Activated naive CD4-positive, alpha-beta T cell treated with anti-CD3 and anti-CD28 coated beads for 36 hours (primary cell): ENCODE measurements around the gene FUS. TPM values are rescaled to one million over a fixed set of nuclear protein-coding genes. Genes with fewer than 3 reads are reported as not detected.
"Not testable (repeated sequence)": the region's sequence is repeated elsewhere in the genome, so short reads cannot be mapped to it uniquely, and the experiment has no call there.

ENCODE experiments used
- CTCF ChIA-PET: fragments of 350-600 bp; sonication (Branson Sonifier 250); formaldehyde crosslinking; loops from one replicate; lab custom pipeline; 2021; ENCODE audit warnings: antibody characterized with exemption; lab: Charles Lee
- DNase-seq: peaks from one replicate; pipeline ENCODE4 v3.0.0-alpha.2; 2020
- H3K27ac Mint-ChIP-seq: one replicate; pipeline ENCODE4 v1.8.0; 2021; ENCODE audit warnings: mild to moderate bottlenecking, mixed read lengths
- H3K27me3 Mint-ChIP-seq: one replicate; pipeline ENCODE4 v1.8.0; 2021; ENCODE audit warnings: low read depth, mixed read lengths
- H3K36me3 Mint-ChIP-seq: one replicate; pipeline ENCODE4 v1.8.0; 2021; ENCODE audit warnings: low read depth, mixed read lengths
- H3K4me1 Mint-ChIP-seq: one replicate; pipeline ENCODE4 v1.8.0; 2021; ENCODE audit warnings: low read depth, mixed read lengths
- H3K4me3 Mint-ChIP-seq: one replicate; pipeline ENCODE4 v1.8.0; 2021; ENCODE audit warnings: mild to moderate bottlenecking, moderate library complexity, mixed read lengths
- H3K9me3 Mint-ChIP-seq: one replicate; pipeline ENCODE4 v1.8.0; 2021; ENCODE audit warnings: mixed read lengths
- intact Hi-C: fragments of 100-400 bp; cut with micrococcal nuclease; formaldehyde crosslinking; loops from one replicate; pipeline ENCODE4 v1.15.1; 2023
- total RNA-seq, 2 experiments: library from RNA; stranded (reverse); gene quantifications; one replicate each; pipeline ENCODE4 v1.2.3, GENCODE V29; 2021

FUS gene
- total RNA-seq, 2 experiments from 2014 or later = 424 to 435 TPM

DNA sequence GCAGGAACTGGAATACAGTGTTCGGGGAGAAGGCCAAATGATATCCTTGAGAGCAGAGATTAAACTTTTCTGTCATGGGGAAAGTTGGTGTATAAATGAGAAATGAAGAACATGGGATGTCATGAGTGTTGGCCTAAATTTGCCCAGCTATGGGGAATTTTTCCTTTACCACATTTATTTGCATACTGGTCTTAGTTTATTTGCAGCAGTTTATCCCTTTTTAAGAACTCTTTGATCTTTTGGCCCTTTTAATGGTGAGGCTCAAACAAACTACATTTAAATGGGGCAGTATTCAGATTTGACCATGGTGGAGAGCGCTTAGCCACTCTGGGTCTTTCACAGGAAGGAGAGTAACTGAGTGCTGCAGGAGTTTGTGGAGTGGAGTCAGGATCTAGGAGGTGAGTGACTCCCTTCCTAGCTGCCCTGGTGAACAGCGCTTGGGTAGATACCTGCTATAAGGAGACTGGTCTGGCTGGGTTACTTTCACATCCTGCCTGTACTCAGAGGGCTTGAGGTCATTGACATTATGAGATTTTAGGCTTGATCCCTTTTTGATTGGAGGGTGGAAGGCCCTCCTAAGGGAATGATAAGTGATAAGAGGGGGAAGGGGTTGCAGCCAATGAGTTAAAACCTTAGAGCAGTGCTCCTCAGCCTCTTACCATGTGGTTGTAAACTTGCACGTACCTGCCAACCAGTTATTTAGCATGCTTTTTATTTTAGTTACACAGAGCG, 11.9 kb downstream of the FUS start:
- no peak overlapping the region for H3K4me3 Mint-ChIP-seq
- peaks cover 54% of the 10 kb centered on the region for H3K4me1 Mint-ChIP-seq
- CTCF ChIA-PET = no interaction called here
- H3K27ac Mint-ChIP-seq = peak overlapping the region; percentile 73
- intact Hi-C loops = no loop called here
- H3K36me3 Mint-ChIP-seq = peaks cover 87% of the 10 kb centered on the region
- no peaks in the 10 kb centered on the region for H3K27me3 Mint-ChIP-seq
- H3K9me3 Mint-ChIP-seq = no peaks in the 10 kb centered on the region
- DNase-seq = no peak

DNA sequence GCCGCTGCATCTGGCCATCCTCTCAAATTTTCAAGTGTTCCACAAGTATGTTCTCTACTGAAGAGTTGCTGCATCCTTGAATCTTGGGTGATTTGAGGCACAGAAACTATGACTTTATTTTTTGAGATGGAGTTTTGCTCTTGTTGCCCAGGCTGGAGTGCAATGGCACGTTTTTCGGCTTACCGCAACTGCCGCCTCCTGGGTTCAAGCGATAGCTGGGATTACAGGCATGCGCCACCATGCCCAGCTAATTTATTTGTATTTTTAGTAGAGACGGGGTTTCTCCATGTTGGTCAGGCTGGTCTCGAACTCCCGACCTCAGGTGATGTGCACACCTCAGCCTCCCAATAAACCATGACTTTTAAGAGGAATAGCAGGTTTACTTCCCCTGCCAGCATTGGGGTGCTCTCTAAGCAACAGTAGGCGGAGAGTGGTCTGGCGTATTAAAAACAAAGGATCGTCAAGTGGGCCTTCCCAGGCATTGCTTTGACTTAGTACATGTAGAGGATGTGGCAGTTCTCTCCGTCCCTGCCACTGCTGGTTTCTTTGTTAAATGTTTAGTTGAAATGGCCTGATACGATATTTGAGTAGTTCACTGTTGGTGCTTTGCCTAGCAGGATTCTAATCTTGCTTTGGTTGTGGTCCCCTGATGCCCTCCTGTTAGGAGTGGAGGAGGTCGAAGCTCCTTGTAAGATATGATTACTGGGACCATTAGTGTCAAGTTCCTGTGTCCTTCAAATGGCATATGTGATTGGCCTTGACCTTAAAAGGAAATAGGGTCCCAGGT, 13.1 kb downstream of the FUS start:
- Mint-ChIP-seq H3K4me3 (no peak overlapping the region), H3K9me3 (no peaks in the 10 kb centered on the region), H3K4me1 (peaks cover 44% of the 10 kb centered on the region), H3K27me3 (no peaks in the 10 kb centered on the region), H3K36me3 (peaks cover 76% of the 10 kb centered on the region), H3K27ac (peak overlapping the region; percentile 79)
- CTCF ChIA-PET = no interaction called here
- intact Hi-C loops = no loop called here
- no peak for DNase-seq

GRCh38 chr16:31193874-31194273, 13.9 kb downstream of the FUS start:
- no peak for DNase-seq
- intact Hi-C loops = no loop called here
- H3K27me3 Mint-ChIP-seq = no peaks in the 10 kb centered on the region
- H3K27ac Mint-ChIP-seq = peak overlapping the region; percentile 30
- peaks cover 70% of the 10 kb centered on the region for H3K36me3 Mint-ChIP-seq
- H3K4me1 Mint-ChIP-seq = peaks cover 43% of the 10 kb centered on the region
- no peak overlapping the region for H3K4me3 Mint-ChIP-seq
- H3K9me3 Mint-ChIP-seq = no peaks in the 10 kb centered on the region
- CTCF ChIA-PET = no interaction called here

- Mint-ChIP-seq H3K36me3 (peaks cover 65% of the 10 kb centered on the region), H3K4me3 (no peak overlapping the region), H3K27me3 (no peaks in the 10 kb centered on the region), H3K4me1 (peaks cover 44% of the 10 kb centered on the region), H3K9me3 (no peaks in the 10 kb centered on the region), H3K27ac (peak overlapping the region; percentile 44)
- CTCF ChIA-PET = interaction anchor here (0.6 kb wide), 1 partner anchor 182 kb away, joined by 3 read pairs; no protein-coding TSS in a partner anchor
- intact Hi-C loops = no loop called here
- no peak for DNase-seq
Observed at GRCh38 chr16:31194898-31195297, 15.0 kb downstream of the FUS start.

- CTCF ChIA-PET = interaction anchor here (0.5 to 0.9 kb wide), 2 partner anchors 141 to 186 kb away, joined by 3 read pairs; no protein-coding TSS in a partner anchor
- H3K4me3 Mint-ChIP-seq, H3K27me3 Mint-ChIP-seq, intact Hi-C loops, DNase-seq, H3K9me3 Mint-ChIP-seq: not testable (repeated sequence)
- H3K27ac Mint-ChIP-seq = peak overlapping the region; percentile 65
- peaks cover 56% of the 10 kb centered on the region for H3K36me3 Mint-ChIP-seq
- H3K4me1 Mint-ChIP-seq = peaks cover 44% of the 10 kb centered on the region
Observed at GRCh38 chr16:31195861-31196260, 15.9 kb downstream of the FUS start.

DNA sequence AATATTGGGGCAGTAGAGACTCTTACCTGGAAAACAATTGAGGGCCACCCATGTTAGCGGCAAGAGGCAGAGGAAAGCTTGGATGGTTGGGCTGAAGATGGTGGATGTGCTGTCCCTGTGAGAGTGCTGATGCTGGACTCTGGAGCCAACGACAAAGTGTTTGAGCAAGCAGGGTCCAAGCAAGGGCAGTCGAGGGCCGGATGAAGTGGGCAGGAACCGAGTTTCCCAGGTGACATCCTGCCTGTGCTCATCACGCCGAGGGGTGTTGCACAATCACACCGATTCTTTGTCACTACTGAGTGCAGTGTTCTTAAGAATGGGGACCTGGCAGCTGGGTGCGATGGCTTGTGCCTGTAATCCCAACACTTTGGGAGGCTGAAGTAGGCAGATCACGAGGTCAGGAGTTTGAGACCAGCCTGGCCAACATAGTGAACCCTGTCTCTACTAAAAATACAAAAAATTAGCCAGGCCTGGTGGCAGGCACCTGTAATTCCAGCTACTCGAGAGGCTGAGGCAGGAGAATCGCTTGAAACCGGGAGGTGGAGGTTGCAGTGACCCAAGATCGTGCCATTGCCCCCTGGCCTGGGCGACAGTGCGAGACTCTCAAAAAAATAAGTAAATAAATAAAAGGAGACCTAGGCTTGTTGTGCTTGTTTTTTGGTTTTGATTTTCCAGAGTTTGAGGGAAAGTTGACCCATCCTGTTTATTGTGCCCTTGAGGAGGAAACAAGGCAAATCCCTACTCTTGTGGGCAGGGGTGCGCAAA, 16.6 kb downstream of the FUS start:
- intact Hi-C loops = no loop called here
- Mint-ChIP-seq H3K27me3 (no peaks in the 10 kb centered on the region), H3K9me3 (no peaks in the 10 kb centered on the region), H3K4me1 (peaks cover 47% of the 10 kb centered on the region), H3K4me3 (no peak overlapping the region), H3K36me3 (peaks cover 51% of the 10 kb centered on the region), H3K27ac (peak overlapping the region; percentile 65)
- CTCF ChIA-PET = interaction anchor here (0.5 to 0.9 kb wide), 2 partner anchors 142 to 186 kb away, joined by 3 read pairs; no protein-coding TSS in a partner anchor
- DNase-seq = no peak

DNA sequence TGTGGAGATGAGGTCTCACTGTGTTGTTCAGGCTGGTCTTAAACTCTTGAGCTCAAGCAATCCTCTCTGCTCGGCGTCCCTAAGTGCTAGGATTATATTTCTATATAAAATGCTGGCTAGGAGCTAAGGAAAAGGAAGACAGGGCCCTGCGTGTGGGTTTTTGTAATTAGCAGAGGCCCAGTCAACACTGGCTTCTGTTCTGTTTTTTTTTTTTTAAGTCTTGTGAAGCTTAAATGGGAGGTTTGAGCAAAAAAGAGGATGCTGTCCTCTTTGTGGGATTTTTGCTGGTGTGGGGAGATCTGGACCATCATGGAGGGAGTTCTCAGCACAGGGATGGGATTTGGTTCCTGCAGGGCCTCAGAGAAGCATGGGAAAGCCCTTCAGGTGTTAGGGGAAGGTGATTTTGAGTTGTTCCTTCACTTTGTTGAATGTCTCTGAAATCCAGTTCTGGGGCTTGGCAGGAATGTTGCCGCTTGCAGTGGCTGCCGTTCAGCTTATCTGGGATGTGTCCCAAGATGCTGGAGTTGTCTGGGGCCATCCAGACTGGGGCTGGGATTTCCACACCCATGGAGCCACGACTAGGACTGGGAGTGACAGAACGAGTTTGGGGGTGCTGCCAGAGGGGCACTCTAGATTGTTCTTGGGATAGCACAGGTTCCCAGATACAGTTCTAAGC, 18.4 kb downstream of the FUS start:
- CTCF ChIA-PET = interaction anchor here (0.6 kb wide), 3 partner anchors 68 to 254 kb away, joined by 3 to 4 read pairs (median 3); no protein-coding TSS in a partner anchor
- Mint-ChIP-seq H3K9me3 (no peaks in the 10 kb centered on the region), H3K27ac (no peak overlapping the region), H3K36me3 (peaks cover 36% of the 10 kb centered on the region), H3K4me1 (peaks cover 50% of the 10 kb centered on the region), H3K4me3 (no peak overlapping the region), H3K27me3 (no peaks in the 10 kb centered on the region)
- no peak for DNase-seq
- intact Hi-C loops = no loop called here

DNA sequence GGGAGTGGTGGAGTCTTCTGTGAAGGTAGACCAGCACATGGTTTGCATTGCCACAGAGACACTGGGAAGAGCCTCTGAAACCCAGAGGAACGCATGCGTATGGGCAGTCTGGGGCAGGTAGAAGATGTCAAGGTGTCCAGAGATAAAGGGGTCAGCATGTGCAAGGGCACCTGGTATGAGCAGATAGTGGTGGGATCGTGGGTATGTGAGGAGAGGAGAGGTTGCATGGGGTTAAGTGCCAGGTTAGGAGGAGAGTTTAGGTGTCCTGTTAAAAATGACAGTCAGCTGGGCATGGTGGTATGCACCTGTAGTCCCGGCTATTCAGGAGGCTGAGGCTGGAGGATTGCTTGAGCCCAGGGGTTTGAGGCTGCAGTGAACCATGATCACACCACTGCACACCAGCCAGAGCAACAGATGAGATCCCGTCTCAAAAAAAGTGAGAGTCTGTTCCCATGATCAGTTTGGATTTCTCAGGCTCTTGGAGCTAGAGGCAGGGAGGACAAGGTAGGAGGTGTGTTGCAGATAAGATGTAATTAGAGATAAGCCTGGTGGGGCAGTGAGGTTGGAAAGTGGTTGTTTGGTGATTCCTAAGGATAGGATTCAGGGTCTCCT, 19.6 kb downstream of the FUS start:
- CTCF ChIA-PET = interaction anchor here (0.5 kb wide), 1 partner anchor 290 kb away, joined by 6 read pairs; no protein-coding TSS in a partner anchor
- peaks cover 27% of the 10 kb centered on the region for H3K36me3 Mint-ChIP-seq
- peaks cover 49% of the 10 kb centered on the region for H3K4me1 Mint-ChIP-seq

DNA sequence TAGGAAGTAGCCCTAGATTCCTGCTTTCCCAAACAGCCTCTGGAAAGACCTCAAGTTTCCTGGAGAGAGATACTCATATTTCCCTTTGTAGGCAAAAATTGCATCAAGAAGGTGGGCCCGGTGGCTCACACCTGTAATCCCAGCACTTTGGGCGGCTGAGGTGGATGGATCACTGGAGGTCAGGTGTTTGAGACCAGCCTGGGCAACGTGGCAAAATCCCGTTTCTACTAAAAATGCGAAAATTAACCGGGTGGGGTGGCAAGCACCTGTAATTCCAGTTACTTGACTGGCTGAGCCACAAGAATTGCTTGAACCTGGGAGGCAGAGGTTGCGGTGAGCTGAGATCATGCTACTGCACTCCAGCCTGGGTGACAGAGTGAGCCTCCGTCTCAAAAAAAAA, 20.2 kb downstream of the FUS start:
- H3K4me1 Mint-ChIP-seq = peaks cover 49% of the 10 kb centered on the region
- H3K36me3 Mint-ChIP-seq = peaks cover 22% of the 10 kb centered on the region
- not testable (repeated sequence) for H3K27me3 Mint-ChIP-seq, H3K27ac Mint-ChIP-seq, H3K4me3 Mint-ChIP-seq, H3K9me3 Mint-ChIP-seq, DNase-seq
- CTCF ChIA-PET = interaction anchor here (1.3 to 1.6 kb wide), 2 partner anchors 14 to 182 kb away, joined by 5 read pairs; partner anchors contain the start of gene TRIM72
- intact Hi-C loops = loop anchor here (1.0 to 10.0 kb wide), 4 partner anchors 65 to 242 kb away; partner anchors contain the start of genes ITGAX and ZNF843

More for the DNA sequence above, 19.6 kb downstream of the FUS start:
- no peak overlapping the region for H3K4me3 Mint-ChIP-seq
- no peak for DNase-seq
- no peak overlapping the region for H3K27ac Mint-ChIP-seq
- H3K27me3 Mint-ChIP-seq = no peaks in the 10 kb centered on the region
- no peaks in the 10 kb centered on the region for H3K9me3 Mint-ChIP-seq
- intact Hi-C loops = loop anchor here (1.0 to 10.0 kb wide), 4 partner anchors 66 to 243 kb away; partner anchors contain the start of genes ITGAX and ZNF843

GRCh38 chr16:31200821-31201568, 21.1 kb downstream of the FUS start:
- Mint-ChIP-seq H3K27me3 (no peaks in the 10 kb centered on the region), H3K4me1 (peaks cover 48% of the 10 kb centered on the region), H3K36me3 (peaks cover 15% of the 10 kb centered on the region), H3K27ac (no peak overlapping the region), H3K9me3 (no peaks in the 10 kb centered on the region), H3K4me3 (peak overlapping the region; percentile 71)
- intact Hi-C loops = loop anchor here (1.0 to 10.0 kb wide), 4 partner anchors 64 to 241 kb away; partner anchors contain the start of genes ITGAX and ZNF843
- peak; percentile 68 for DNase-seq
- CTCF ChIA-PET = interaction anchor here (0.5 to 2.1 kb wide), 9 partner anchors 10 to 363 kb away, joined by 3 to 8 read pairs (median 4); partner anchors contain the start of genes TRIM72 and ZNF843
